GM10847 (cell line): Measurements from ENCODE around the gene FOXP4.

ENCODE experiments used
- POLR2A ChIP-seq: IDR thresholded peaks from 2 replicates; pipeline ENCODE4 v1.6.1; 2011; ENCODE audit not compliant: insufficient read length; ENCODE audit errors: extremely low read depth

The FOXP4 gene

DNA sequence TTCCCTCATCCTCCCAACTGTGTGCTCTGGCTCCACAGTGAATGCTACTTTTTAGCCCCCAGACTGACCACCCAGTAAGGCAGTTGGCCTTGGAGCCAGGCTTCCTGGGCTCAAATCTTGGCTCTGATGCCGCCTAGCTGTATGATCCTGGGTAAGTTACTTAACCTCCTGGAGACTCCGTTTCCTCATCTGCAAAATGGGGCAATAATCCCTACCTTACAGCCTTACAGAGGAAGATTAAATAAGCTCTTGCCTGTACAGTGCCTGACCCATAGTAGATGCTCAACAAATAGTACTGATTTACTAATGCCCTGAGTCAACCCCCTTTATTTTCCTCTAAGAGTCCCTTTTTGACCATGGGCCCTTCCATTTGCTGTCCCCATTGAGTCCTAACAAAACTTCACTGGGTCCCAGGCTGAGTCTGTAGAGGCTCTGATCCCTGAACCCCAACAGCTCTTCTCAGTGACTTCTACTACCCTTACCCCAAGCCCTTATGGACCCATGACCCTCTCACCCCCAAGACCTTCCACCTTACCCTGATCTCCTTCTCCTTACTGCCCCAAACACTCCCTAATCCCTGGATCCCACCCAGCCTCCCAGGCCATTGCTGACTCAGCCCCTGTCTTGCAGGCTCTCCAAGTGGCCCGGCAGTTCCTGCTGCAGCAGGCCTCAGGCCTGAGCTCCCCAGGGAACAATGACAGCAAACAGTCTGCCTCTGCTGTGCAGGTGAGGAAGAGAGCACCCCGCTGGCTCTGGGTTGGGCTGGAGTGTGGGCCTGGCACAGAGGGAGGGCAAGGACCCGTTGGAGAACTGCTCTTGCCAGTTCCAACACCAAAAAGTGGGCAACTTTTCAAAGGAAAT is 31.4 kb downstream of the FOXP4 start:
- no peak for TF ChIP-seq POLR2A

- no peak for TF ChIP-seq POLR2A
Measured at GRCh38 chr6:41578217-41579087, 32.3 kb downstream of the FOXP4 start.

- no peak for TF ChIP-seq POLR2A
Measured at GRCh38 chr6:41579088-41579610, 33.0 kb downstream of the FOXP4 start.

GRCh38 chr6:41580690-41581089 is 34.5 kb downstream of the FOXP4 start:
- TF ChIP-seq POLR2A = no peak

- no peak for TF ChIP-seq POLR2A
Measured at GRCh38 chr6:41581381-41581991, 35.3 kb downstream of the FOXP4 start.

- TF ChIP-seq POLR2A = no peak
Measured at GRCh38 chr6:41582540-41582939, 36.4 kb downstream of the FOXP4 start.

DNA sequence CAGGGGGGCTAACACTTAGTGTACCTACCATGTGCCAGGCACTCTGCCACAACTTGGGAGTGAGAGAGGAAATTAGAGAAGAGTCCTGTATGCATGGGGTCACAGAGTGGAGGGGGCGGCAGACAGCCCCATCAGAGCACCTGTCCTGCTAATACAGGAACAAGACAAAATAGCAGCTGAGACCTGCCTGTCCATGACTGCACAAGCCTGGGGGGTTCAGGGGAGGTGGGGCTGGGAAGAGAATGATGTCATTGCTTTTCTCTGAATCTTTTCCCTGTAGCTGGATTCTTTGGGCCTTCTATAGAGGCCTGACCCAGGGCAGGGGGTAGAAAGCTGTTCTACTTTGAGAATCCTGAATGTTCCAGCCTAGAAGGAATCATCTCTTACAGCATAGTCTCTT is 37.4 kb downstream of the FOXP4 start:
- TF ChIP-seq POLR2A = no peak

- TF ChIP-seq POLR2A = no peak
Measured at GRCh38 chr6:41584205-41584604, 38.0 kb downstream of the FOXP4 start.

GRCh38 chr6:41584668-41585205 is 38.6 kb downstream of the FOXP4 start:
- TF ChIP-seq POLR2A = no peak

DNA sequence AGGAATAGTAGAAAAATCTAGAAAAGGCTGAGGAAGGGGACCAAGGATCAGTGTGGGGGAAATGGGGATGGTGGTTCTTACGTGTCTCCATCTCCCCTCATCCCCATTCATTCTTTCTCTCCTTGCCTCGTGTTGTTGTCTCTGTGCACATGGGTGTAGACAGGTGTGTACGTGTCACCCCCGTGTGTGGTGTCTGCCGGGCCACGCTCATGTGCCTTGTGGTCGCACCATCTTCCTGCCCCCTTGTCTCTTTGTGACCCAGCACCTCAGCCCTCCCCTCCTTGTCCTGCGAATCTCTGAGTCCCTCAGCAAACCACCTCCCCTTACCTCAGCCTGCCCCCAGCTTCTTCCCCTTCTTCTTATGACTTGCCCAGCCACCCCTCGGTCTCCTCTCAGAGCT is 39.4 kb downstream of the FOXP4 start:
- no peak for TF ChIP-seq POLR2A

DNA sequence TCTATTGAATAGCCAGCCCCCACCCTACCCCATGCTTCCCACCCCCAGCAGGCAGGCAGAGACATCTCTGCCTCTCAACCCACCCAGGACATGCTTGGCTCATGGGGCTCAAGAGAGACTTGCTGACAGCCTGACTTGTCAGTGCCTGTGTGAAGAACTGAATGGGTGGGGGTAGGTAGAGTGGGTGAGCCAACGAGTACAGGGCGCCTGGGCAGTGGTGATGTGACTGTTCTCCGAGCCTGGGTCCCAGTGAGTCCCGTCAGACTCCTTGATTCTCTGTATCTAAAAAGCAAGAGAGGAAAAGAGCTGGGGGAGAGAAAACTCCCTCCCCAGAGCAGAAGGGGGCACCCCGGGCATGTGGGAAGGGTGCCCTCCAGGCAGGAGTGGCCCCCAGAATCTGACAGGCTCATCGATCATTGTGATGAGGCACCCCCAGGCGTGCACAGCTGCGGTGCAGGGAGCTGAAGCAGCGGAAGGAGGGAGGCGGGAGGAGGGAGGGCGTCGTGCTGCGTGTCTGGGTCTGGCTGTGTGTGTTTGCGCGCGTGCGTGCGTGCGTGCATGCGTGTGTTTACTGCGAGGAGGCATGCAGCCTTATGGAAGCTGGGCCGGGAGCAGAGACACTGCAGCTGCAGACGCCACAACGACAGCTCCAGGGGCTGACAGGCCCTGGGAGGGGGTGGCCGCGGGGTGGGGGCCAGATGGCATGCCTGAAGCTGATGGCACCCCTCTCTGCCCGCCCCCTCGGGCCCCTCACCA is 40.2 kb downstream of the FOXP4 start:
- no peak for TF ChIP-seq POLR2A

GRCh38 chr6:41587131-41587879 is 41.1 kb downstream of the FOXP4 start:
- TF ChIP-seq POLR2A = no peak

DNA sequence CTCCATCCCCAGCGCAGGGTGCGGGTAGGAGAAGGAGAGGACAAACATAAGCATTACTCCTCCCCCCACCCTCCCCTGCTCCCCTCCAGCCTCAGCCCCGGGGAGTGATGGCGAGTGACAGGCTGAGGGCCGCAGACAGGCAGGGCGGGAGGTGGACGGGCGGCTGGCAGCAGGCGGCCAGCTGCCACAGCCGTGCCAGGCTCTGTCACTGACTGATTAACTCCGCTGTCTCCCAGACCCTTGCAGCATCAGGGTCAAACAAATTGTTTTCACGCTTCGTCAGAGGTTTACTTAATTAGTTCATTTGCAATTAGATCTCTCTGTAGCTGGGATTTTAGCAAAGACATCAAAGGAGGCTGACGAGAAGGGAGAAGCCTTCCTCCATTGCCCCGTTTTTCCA is 41.9 kb downstream of the FOXP4 start:
- no peak for TF ChIP-seq POLR2A

- no peak for TF ChIP-seq POLR2A
Measured at GRCh38 chr6:41589223-41589622, 43.0 kb downstream of the FOXP4 start.
